Nephron progenitor cell (in vitro differentiated cells): ENCODE data around the gene NAT14.

Experiments used
- DNase-seq: peaks from one replicate; pipeline ENCODE4 v3.0.0; 2021
- H3K27ac Mint-ChIP-seq: 2 replicates; pipeline ENCODE4 v1.8.0; 2021; ENCODE audit warnings: mild to moderate bottlenecking, moderate library complexity, mixed read lengths
- H3K27me3 Mint-ChIP-seq: 2 replicates; pipeline ENCODE4 v1.8.0; 2021; ENCODE audit warnings: mild to moderate bottlenecking, low read depth, mixed read lengths; ENCODE audit not compliant: poor library complexity
- H3K36me3 Mint-ChIP-seq: 2 replicates; pipeline ENCODE4 v1.8.0; 2021; ENCODE audit warnings: low read depth, mixed read lengths
- H3K4me1 Mint-ChIP-seq: 2 replicates; pipeline ENCODE4 v1.8.0; 2021; ENCODE audit warnings: mixed read lengths
- H3K4me3 Mint-ChIP-seq: 2 replicates; pipeline ENCODE4 v1.8.0; 2021; ENCODE audit warnings: mild to moderate bottlenecking, moderate library complexity, mixed read lengths
- H3K9me3 Mint-ChIP-seq: 2 replicates; pipeline ENCODE4 v1.8.0; 2021; ENCODE audit warnings: mild to moderate bottlenecking, moderate library complexity, mixed read lengths
- TF ChIP-seq, protein P1 (sequence below): fragments of 200-600 bp; sonication (generic); IDR thresholded peaks from 2 replicates; pipeline ENCODE4 v1.5.0; 2021; ENCODE audit warnings: antibody characterized with exemption

NAT14 gene

DNA sequence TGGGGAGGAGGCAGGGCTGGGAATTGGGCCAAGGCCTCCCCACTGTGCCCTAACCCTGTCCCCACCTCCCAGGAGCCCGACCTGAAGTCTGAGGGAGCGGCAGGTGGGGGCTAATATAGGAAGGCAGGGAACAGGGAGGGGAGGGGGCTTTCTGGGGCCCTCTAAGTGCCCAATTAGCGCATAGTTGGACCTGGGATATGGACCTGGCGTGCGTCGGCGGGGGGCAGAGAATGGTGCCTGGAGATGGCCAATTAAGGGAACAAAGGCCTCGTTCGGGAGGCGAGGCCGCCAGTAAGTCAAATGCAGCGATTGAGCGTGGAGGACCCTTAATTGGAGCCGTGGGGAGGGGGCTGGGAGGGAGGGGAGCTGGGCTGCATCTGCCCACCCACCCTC, 20.3 kb upstream of the NAT14 start, which contains the start of gene C19orf85:
C19orf85 (minus strand) TSS at position 90 of the 393 bp plus-strand sequence. CDS start 197 bp downstream, outside the sequence.
- peaks cover 62% of the 10 kb centered on the region for H3K27me3 Mint-ChIP-seq
- H3K9me3 Mint-ChIP-seq, result no peaks in the 10 kb centered on the region
- no peak for DNase-seq
- TF ChIP-seq, protein P1, sequence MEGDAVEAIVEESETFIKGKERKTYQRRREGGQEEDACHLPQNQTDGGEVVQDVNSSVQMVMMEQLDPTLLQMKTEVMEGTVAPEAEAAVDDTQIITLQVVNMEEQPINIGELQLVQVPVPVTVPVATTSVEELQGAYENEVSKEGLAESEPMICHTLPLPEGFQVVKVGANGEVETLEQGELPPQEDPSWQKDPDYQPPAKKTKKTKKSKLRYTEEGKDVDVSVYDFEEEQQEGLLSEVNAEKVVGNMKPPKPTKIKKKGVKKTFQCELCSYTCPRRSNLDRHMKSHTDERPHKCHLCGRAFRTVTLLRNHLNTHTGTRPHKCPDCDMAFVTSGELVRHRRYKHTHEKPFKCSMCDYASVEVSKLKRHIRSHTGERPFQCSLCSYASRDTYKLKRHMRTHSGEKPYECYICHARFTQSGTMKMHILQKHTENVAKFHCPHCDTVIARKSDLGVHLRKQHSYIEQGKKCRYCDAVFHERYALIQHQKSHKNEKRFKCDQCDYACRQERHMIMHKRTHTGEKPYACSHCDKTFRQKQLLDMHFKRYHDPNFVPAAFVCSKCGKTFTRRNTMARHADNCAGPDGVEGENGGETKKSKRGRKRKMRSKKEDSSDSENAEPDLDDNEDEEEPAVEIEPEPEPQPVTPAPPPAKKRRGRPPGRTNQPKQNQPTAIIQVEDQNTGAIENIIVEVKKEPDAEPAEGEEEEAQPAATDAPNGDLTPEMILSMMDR, result no peak
- H3K4me3 Mint-ChIP-seq, result no peak within 1 kb of the TSS
- no peak within 1 kb of the TSS for H3K27ac Mint-ChIP-seq
- no peaks in the 10 kb centered on the region for H3K36me3 Mint-ChIP-seq
- H3K4me1 Mint-ChIP-seq, result peaks cover 43% of the 10 kb centered on the region

DNA sequence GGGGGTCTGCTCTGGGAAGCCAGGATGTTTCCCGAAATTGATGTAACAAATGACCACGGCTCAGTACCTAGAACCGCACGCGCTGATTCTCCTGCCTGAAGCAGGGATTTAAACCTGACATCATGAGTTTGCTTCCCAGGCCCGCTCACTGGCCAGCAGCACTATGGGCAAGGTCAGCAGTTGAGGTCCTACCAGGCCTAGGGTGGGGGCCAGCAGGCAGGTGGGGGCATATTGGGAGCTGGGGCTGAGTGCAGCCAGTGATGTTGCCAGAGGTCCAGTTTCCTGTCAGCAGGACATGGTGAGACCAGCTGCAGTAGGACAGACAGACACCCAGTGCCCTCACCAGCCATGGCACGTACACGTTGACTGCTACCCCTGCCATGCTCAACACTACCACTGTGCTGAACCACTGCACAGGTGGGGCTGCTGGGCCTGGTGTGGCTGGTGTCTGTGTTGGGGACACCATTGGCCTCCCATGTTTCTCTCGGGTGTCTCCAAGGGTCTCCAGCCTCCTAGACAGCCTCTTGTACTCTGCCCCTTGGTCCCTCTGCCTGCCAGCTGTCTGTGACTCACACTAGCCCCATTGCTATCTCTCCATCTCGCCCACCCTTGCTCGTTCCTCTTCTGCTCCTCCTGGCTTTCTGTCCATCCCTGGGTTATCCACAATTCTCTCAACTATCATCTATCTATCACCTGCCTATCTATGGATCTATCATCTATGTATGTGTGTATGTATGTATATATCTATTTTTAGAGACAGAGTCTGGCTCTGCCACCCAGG, 19.3 kb upstream of the NAT14 start:
- Mint-ChIP-seq H3K4me1 (peaks cover 34% of the 10 kb centered on the region), H3K27me3 (peaks cover 61% of the 10 kb centered on the region), H3K4me3 (no peak overlapping the region)

DNA sequence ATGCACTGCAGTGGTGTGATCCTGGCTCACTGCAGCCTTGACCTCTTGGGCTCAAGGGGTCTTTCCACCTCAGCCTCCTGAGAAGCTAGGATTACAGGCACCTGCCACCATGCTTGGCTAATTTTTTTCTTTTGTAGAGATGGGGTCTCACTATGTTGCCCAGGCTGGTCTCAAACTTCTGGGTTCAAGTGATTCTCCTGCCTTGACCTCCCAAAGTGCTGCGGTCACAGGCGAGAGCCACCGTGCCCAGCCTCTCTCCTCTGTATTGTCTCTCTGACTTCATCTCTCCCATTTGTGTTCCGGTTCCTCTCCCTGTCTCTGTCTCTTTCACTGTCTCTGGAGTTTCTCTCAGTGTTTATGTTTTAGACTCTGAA, 18.8 kb upstream of the NAT14 start:
- Mint-ChIP-seq H3K9me3 (no peaks in the 10 kb centered on the region), H3K4me1 (peaks cover 34% of the 10 kb centered on the region), H3K36me3 (no peaks in the 10 kb centered on the region), H3K27me3 (peaks cover 58% of the 10 kb centered on the region), H3K4me3 (no peak overlapping the region), H3K27ac (no peak overlapping the region)
- TF ChIP-seq, protein P1, result no peak
- no peak for DNase-seq

More for the DNA sequence above, 19.3 kb upstream of the NAT14 start:
- DNase-seq, result no peak
- Mint-ChIP-seq H3K9me3 (no peaks in the 10 kb centered on the region), H3K27ac (no peak overlapping the region), H3K36me3 (no peaks in the 10 kb centered on the region)
- TF ChIP-seq, protein P1, result no peak

DNA sequence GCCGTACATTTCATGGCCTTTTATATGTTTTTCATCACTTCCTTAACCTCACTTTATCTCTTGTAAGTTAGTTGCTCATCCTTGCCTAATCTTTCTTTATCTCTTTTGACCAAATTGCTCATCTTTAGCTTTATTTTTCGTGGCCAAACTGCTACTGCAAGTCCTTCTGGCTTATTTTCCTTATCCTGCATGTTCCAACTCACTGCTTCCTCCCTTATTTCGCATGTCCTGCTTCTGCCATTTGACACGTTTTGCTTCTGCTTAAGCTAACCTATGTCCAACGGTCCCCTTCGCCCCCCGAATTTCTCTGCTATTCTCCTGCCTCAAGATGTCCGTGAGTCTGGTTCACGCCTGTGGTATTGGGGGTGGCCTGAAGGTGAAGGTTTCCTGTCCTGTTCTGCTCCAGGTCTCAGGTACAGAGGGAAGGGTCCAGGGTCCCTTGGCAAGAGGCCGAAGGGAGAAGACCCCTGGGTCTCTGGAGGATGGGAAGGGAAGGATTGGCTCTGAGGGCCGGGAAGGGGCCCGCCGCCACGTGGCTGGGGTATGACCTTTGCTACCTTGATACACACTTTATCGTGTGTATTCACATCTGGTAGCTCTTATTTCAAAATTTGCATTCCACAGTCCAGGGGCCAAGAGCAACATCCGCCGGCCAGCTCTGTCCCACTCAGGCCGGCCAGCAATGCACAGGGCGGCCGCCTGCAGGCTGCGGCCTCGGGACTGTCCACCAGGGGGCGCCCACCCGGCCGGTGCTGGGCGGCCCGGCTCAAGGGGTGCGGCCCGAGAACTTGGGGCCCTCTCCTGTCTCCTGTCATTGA, 17.5 kb upstream of the NAT14 start:
- peak; percentile 83 for DNase-seq
- Mint-ChIP-seq H3K27ac (no peak overlapping the region), H3K27me3 (peaks cover 50% of the 10 kb centered on the region), H3K4me1 (peaks cover 32% of the 10 kb centered on the region), H3K36me3 (no peaks in the 10 kb centered on the region), H3K4me3 (no peak overlapping the region), H3K9me3 (no peaks in the 10 kb centered on the region)
- TF ChIP-seq, protein P1, result peak; percentile 97

DNA sequence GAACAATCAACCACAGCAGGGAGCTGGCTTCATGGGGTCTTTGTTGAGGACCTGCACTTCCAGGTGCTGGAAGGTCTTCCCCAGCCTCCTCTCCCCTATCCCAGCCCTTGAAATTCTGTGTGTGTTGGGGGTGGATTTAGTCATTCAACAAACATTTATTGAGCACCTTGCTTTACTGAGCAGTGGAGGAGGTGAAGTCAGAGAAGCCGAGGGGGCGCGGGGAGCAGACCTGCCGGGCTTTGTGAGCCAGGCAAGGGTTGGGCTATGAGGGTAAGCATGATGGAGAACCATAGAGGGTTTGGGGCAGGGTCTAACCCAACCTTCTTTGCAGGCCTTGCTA, 17.0 kb upstream of the NAT14 start:
- Mint-ChIP-seq H3K36me3 (no peaks in the 10 kb centered on the region), H3K4me3 (no peak overlapping the region), H3K27ac (no peak overlapping the region), H3K4me1 (peaks cover 31% of the 10 kb centered on the region), H3K9me3 (no peaks in the 10 kb centered on the region), H3K27me3 (peaks cover 46% of the 10 kb centered on the region)
- TF ChIP-seq, protein P1, result no peak
- no peak for DNase-seq
